Keratinocyte (primary cell): ENCODE data around the gene SLC1A3.

ENCODE experiments used
- EZH2 ChIP-seq: IDR thresholded peaks from one replicate; pipeline ENCODE4 v1.6.1; 2012; ENCODE audit warnings: inconsistent platforms, mild to moderate bottlenecking, low read length, moderate library complexity
- TF ChIP-seq, protein P1 (sequence below), 3 experiments: IDR thresholded peaks in 1 of 3; conservative IDR thresholded peaks in 1 of 3; optimal IDR thresholded peaks in 1 of 3; 2 replicates in 2 of 3; 3 replicates in 1 of 3; pipeline versions ENCODE3 to v1.5.1; 2011; ENCODE audit warnings: low read length in 3 of 3, mild to moderate bottlenecking in 3 of 3, moderate library complexity in 2 of 3, control low read depth in 1 of 3, inconsistent platforms in 1 of 3; ENCODE audit not compliant: insufficient read depth in 2 of 3; ENCODE audit errors: extremely low read depth in 1 of 3

DNA sequence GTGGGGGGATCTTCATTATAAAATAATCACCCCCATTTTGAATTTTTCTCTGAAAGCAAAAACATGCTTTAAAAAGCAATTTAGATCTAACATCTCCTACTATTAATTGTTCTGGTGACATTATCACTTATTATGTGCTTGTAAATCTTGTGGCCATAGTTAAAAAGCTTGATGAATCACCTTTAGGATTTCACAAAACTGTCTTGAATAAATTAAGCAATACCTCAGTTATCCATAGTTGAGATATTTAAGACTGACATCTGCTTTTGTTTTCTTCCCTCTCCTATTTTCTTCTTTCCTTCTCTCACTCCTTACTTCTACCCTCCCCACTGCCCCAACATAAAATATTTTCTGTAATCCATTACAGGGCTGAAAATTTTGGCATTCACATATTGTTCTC lies 84.8 kb downstream of the SLC1A3 start:
- TF ChIP-seq, protein P1, sequence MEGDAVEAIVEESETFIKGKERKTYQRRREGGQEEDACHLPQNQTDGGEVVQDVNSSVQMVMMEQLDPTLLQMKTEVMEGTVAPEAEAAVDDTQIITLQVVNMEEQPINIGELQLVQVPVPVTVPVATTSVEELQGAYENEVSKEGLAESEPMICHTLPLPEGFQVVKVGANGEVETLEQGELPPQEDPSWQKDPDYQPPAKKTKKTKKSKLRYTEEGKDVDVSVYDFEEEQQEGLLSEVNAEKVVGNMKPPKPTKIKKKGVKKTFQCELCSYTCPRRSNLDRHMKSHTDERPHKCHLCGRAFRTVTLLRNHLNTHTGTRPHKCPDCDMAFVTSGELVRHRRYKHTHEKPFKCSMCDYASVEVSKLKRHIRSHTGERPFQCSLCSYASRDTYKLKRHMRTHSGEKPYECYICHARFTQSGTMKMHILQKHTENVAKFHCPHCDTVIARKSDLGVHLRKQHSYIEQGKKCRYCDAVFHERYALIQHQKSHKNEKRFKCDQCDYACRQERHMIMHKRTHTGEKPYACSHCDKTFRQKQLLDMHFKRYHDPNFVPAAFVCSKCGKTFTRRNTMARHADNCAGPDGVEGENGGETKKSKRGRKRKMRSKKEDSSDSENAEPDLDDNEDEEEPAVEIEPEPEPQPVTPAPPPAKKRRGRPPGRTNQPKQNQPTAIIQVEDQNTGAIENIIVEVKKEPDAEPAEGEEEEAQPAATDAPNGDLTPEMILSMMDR (optimal IDR thresholded peaks at IDR 0.05 in 1 of 3, IDR thresholded peaks at IDR 0.05 in 1 of 3, conservative IDR thresholded peaks at IDR 0.05 in 1 of 3; ENCODE audit: extremely low read depth in 1 of 3, insufficient read depth in 2 of 3, low read length in 3 of 3), result no peak
- no peak for TF ChIP-seq EZH2
